Erythroblast (primary cell): Measurements from ENCODE around the gene PHLPP2.
"Not testable (repeated sequence)": the region's sequence is repeated elsewhere in the genome, so short reads cannot be mapped to it uniquely, and the experiment has no call there.

Experiments
- DNase-seq, 2 experiments: peaks; one replicate each; lab custom pipeline; 2025; lab: John Stamatoyannopoulos, UW
- GATA1 ChIP-seq: IDR thresholded peaks from 2 replicates; pipeline ENCODE4 v1.6.1; 2011; ENCODE audit warnings: low read depth, mild to moderate bottlenecking, control low read depth, low read length, moderate library complexity
- POLR2A ChIP-seq: IDR thresholded peaks from 2 replicates; pipeline ENCODE4 v1.6.1; 2011; ENCODE audit warnings: mild to moderate bottlenecking, low read length

Gene PHLPP2

DNA sequence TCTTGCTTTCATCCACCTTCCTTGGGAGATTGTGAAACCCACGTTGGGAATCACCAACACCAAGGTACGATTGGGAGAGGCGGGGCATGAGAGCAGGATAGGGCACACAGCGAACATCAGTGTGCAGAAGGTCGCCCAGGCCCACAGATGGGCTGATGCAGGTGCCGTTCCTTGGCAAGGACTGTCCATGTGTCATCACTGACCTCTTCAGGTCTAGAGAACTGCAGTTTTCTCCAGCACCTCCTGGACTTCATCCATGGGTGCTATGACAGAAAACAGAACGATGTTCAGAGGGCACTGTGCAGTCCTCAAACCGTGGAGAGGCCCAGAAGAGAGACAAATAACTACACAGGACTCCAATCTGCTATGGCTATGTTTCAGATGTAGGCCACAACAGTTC, 123.7 kb downstream of the PHLPP2 start:
- TF ChIP-seq GATA1 (no peak), POLR2A (no peak)
- DNase-seq: no peak

DNA sequence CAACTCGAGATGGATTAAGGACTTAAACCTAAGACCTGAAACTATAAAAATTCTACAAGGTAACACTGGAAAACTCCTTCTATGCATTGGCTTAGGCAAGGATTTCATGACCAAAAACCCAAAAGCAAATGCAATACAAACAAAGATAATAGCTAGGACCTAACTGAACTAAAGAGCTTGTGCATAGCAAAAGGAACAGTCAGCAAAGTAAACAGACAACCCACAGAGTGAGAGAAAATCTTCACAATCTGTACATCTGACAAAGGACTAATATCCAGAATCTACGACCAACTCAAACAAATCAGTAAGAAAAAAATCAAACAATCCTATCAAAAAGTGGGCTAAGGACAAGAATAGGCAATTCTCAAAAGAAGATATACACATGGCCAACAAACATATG, 126.1 kb downstream of the PHLPP2 start:
- not testable (repeated sequence) for DNase-seq

DNA sequence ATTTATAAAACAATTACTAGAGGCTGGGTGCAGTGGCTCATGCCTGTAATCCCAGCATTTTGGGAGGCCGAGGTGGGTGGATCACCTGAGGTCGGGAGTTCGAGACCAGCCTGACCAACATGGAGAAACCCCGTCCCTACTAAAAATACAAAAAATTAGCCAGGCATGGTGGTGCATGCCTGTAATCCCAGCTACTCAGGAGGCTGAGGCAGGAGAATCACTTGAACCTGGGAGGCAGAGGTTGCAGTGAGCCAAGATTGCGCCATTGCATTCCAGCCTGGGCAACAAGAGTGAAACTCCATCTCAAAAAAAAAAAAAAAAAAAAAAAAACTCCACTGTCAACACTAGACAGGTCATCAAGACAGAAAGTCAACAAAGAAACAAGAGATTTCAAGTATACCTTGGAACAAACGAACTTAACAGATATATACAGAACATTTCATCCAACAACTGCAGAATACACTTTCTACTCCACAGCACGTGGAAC, 129.1 kb downstream of the PHLPP2 start:
- DNase-seq: not testable (repeated sequence)
